CD4-positive, alpha-beta T cell treated with Interleukin-4 for 4 hours (primary cell): Measurements from ENCODE around the gene HSPA13.
"Not testable (repeated sequence)": the region's sequence is repeated elsewhere in the genome, so short reads cannot be mapped to it uniquely, and the experiment has no call there.

ENCODE experiments used
- DNase-seq: peaks from one replicate; pipeline ENCODE4 v3.0.0-alpha.2; 2020

Gene HSPA13, protein sequence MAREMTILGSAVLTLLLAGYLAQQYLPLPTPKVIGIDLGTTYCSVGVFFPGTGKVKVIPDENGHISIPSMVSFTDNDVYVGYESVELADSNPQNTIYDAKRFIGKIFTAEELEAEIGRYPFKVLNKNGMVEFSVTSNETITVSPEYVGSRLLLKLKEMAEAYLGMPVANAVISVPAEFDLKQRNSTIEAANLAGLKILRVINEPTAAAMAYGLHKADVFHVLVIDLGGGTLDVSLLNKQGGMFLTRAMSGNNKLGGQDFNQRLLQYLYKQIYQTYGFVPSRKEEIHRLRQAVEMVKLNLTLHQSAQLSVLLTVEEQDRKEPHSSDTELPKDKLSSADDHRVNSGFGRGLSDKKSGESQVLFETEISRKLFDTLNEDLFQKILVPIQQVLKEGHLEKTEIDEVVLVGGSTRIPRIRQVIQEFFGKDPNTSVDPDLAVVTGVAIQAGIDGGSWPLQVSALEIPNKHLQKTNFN

DNA sequence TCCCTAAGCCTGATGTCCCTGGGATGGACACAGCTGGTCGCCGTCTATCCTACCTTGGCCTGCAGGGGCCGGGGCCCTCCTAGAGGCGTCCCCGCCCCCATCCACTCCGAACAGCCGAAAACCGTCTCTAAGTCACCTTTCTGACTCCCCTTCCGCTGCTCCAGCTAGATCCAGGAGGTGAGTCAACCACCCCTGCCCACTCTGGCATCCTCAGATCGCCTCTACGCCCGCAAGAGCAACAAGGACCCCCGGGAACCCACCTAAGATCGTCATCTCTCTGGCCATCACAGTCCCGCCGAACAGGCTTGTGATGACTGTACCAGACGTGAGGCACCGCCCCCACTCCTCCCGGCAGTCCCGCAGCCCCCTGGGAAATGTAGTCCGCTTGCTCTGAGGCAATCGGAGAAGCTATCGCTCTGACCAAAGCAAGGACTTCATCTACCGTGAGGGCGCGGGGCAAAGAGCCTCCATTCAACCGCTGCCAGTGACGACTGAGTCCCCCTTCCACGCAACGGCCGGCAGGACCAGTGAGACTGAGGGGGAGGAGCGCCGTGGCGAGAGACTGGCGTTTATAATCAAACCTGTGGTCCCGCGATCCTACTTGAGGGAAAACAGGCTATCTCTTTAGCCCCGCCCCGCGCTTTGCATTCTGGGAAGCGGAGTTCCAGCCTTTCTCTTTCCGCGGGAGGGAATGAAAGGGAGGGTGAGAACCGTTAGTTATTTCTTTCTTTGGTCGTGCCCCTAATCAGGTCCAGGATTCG is at the start of gene HSPA13:
HSPA13 (minus strand) TSS at position 312 of the 761 bp plus-strand sequence; CDS start at position 285, 27 bp downstream.
- peak; percentile 99 for DNase-seq

DNA sequence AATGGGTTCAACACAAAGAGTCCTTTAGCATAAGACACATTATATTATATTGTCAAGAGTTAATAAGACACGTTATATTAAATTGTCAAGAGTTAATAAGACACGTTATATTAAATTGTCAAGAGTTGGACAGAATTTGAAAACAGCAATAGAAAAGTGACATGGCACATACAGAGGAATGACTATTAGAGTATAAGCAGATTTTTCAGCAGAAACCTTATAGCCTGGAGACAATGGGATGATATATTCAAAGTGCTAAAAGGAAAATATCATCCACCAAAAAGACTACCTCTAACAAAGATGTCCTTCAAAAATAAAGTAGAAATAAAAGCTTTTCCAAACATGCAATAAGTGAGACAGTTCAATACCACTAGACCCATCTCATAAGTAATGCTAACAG is 36.0 kb upstream of the HSPA13 start:
- no peak for DNase-seq

DNA sequence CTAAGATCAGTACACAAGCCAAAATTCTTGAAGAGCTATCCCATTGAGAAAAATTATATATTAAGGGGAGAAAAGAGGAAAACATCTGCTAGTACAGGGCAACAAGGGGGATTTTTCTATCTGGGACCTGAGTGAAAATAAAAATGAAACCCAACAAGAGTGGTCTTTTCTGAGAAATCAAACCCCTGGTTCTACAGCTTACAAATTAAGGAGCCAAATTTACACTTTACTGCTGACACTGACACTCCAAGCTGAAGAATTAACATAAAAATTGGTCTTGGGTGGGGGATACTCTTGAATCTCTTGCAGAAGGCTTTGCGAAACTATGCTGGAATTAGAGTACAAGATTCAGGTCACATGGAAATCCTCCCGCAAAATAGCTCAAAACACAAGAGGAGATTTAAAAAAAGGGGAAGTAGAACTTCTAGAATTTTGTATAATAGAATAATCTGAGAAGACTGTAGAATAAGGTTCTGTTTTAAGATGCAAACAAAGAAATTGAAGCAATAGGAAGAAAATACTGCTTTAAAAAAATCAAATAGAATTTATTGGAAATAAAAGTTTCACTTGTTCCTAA is 32.1 kb upstream of the HSPA13 start:
- DNase-seq, result no peak

DNA sequence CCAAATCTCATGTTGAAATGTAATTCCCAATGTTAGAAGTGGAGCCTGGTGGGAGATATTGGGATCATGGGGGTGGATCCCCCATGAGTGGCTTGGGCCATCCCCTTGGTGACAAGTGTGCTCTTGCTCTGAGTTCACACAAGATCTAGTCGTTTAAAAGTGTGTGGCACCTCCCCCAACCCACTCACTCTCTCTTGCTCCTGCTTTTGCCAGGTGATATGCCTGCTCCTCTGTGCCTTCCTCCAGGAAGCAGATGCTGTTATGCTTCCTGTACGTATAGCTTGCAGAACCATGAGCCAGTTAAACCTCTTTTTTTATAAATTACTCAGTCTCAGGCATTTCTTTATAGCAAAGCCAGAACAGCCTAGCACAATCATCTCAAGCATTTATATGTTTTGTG is 23.0 kb upstream of the HSPA13 start:
- DNase-seq, result no peak

DNA sequence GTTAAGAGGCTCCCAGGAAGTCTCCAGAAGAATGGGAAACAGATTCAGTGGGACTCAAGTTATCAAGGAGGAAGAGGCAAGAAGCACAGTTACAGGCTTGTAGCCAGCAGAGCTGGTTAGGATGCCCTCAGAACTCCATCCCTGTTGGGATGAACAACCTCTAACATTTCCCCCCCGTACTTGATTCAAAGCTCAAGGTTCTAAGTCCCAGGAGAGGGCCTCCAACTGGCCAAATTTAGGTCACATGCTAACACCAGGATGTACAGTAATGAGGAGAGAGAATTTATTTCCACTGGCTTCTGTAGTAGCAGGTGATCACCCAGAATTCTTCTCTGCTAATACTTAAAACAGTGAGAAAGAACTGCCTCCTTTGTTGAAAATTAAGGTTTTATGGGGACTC is 22.3 kb upstream of the HSPA13 start:
- DNase-seq, result no peak

DNA sequence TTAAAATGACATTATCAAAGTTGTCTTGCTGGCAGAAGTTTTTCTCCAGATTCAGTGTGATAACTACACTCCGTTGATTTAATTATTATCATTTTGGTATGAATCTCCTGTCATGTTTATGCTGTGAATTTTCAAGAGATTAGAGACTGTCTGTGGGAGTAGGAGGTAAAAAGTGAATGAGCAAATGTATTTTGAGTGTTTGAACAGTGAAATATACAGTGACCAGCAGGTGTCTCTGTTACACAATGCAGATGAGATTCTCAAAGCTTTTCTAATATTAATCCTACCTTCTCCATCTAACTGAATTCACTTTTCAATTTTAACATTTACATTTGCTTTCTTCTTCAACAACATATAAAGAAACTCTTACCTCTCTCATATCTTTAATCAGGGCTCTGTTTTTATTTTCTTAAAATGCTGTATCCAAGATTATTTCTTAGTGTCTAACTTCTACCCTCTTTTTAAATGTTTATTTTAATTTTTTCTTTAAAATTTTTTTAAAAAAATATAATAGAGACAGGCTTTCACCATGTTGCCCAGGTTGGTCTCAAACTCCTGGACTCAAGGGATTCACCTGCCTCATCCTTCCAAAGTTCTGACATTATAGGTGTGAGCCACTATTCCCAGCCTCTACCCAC is 20.9 kb upstream of the HSPA13 start:
- peak; percentile 44 for DNase-seq

DNA sequence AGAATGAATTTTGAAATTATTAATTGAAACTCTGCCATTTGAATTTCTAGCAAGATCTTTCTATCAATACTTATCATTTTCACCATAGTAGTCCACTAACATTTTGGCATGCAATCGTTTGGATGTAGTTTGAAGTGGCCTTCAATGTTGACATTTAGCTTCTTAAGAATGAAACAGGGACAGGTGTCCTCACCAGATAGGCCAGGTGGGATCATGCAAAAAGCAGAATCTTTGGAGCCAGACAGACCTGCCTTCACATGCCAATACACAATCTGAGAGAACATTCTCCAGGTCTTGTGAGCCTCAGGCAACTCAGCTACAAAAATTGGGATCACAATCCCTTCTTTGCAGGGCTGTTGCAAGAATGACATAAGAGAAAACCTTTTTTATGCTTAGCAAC is 18.3 kb upstream of the HSPA13 start:
- DNase-seq, result no peak

DNA sequence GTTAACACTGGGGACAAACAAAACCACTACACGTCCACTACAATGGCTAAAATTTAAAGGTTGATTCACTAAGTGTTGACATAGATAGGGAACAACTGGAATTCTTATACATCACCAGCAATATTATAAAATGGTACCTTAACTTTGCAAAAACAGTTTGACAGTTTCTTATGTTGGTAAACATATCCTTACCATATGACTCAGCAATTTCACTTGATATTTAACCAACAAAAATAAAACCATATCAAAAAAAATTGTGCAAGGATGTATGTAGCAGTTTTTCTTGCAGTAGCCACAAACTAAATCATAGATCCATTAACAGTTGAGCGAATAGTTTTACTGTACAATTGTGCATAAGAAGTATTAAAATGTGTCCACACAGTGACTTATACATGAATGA is 5.3 kb upstream of the HSPA13 start:
- no peak for DNase-seq

DNA sequence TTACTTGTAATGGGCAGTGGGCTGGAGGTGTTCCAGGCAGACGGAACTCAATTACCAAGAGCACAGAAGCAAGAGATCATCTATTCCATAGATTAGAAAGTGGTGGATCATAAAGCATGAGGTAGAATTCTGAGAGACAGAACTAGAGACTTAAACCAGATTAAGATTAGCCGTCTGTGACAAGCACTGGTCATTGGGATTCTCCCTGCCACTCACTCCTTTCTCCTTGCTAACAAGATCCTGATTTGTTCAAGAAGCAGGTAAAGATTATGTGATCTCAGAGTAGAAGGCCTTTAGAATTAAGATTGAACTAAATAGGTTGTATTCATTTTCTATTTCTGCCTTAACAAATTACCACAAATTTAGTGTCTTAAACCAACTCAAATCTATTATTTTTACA is 1.5 kb upstream of the HSPA13 start:
- DNase-seq, result no peak

DNA sequence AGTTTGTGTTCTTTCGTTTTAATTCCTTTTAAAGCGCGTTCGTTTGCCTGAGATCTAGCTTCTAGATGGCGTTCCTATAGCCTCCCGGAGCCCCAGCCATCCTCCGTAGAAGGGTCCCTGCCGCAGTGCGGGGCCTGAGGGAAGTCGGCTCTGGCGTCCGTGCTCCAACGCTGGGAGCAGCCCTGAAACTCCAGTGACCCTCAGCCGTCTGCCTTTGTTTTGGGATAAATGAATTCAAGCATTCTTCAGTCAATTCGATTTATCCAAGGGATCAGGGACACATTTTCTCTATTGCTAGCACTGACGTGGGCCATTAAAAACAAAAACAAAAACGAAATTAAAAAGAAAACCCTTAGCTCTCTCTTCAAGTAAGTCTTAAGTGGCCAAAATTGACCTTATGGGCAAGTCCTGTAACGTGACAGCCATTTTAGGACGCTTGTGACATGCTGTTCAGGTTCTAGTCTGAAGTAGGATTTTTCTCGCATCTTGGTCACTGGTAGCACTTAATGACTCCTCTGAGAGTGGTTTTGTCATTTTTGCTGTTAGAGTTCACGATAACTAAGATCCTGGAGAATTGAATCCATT is 742 bp upstream of the HSPA13 start:
- peak; percentile 4 for DNase-seq

DNA sequence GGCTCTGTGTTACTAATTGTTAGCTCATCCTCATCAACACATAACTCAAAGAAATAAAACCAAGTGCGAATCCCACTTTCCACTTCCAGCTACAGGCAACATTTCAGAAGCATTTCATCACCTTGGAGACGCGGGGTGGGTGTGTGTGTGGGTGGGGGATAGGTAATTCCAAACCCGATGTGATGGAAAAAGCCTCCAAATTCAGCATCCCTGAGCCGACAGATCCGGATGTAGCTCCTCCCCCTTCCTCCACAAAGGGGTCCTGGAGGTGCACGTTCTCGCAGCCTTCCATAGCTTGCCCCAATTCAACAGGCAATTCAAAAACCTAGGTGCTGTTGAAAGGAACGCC is 486 bp downstream of the HSPA13 start:
- peak; percentile 18 for DNase-seq

DNA sequence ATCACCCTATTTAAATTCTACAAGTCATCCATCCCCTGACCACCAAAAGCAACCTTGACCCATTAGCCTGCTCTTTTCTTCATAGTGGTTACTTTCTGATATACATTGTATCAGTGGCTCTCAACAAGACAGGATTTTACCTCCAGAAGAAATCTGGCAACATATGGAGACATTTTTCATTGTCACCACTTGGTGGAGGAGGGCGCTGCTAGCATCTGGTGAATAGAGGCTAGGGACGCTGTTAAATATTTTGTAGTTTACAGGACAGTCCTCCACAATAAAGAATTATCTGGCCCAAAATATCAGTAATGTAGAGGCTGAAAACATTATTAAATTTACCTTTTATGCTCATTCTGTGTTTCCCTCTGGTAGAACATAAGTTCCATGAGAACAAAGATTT is 6.1 kb downstream of the HSPA13 start:
- no peak for DNase-seq

DNA sequence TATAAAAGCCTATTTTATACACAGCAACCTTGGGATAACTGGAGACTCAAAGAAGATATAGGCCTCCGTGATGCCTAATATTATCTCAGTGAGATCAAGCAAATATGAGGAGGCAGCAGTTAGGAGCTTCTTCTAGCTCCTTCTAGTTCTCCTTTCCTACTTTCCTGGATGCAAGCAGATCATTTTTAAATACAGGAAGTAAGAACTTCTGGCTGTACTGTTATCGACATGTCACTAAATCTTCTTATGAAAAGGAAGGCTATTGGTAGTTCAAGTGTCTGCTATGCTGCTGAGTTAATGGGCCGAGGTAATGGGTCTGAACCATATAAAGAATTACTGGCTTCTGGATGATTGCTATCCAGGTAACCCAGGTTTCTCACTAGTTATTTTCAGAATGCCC is 15.9 kb downstream of the HSPA13 start:
- no peak for DNase-seq

DNA sequence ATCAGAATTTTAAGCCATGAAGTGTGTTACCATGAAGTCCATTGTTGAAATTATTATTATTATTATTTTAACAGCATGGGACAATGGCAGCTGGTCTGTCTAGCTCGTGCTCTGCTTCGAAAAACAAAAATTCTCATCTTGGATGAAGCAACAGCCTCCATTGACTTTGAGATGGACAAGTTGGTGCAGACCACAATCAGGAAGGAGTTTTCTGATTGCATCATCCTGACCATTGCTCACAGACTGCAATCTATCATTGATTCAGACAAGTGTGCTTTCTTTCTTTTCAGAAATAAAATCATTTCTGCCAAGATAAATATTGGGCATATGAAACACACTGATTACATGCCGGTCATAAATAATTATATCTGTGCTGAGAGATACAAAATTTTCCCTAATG is 21.0 kb downstream of the HSPA13 start:
- no peak for DNase-seq

DNA sequence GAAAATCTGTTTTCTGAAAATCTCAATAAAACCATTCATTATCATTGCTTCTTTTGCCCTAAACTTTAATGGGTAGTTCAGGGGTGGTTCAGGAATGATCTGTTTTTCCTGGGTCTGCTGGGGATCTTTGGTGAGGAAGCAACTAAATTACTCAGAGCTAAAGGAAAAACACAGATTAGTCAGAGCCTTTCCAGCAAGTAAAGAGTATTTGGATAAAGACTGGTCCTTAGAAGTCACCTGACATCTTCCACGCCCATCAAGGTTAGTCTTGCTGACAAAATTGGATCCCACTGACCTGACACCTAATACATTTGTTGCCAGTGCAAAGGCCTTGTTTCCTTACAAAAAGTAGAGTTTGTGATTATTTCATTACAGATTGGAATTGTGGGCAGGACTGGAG is 24.2 kb downstream of the HSPA13 start:
- no peak for DNase-seq

DNA sequence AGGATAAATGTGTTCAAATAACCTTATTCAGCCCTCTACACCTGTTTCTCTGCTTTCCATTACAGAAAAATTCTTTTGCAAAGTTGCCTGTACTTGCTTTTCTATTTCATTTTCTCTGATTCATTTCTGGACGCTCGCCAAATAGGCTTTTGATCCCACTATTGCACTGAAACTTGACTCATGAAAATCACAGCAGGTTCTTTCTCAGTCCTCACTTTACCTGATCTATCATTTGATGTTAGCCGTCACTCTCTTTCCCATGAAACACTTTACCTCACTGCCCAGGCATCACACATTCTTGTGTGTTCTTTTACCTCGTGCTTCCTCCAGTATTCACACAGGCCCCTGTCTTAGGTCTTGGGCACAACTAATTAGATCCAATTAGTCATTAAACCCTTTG is 26.2 kb downstream of the HSPA13 start:
- no peak for DNase-seq

DNA sequence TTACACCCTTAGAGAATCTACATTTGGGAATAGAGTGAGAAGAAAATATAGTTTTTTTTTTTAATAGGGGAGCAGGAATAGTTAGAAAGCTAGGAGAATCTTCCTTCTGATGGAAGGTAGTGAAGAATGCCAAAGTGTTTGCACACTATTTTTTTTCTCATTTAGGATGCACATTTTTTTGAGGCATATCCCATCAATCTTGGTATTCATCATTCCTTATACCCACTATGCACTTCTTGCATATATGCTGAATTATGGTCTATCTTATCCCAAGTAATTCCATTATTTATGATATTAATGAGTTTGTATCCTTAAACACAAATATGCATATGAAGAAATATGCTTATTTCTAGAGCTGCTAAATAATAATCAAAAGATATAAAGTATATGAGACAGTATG is 28.4 kb downstream of the HSPA13 start:
- no peak for DNase-seq

DNA sequence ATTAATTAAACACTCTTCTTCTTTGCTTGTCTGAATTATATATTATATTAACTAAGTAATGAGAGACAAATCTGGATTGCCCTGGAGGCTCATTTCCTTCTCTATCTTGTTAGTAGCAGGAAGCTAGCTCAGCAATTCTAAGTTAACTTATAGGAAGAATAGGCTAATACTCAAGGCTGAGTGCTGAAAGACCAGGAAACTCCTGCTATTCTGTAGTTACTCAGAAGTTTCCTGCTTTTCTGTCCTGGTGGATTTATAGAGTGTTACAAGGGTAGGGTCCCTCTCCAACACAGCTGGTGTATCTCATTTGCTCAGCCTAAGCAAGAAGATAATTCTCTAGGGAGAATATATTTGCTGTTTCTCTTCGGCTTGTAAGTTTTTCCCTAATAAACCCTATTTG is 29.2 kb downstream of the HSPA13 start:
- no peak for DNase-seq

DNA sequence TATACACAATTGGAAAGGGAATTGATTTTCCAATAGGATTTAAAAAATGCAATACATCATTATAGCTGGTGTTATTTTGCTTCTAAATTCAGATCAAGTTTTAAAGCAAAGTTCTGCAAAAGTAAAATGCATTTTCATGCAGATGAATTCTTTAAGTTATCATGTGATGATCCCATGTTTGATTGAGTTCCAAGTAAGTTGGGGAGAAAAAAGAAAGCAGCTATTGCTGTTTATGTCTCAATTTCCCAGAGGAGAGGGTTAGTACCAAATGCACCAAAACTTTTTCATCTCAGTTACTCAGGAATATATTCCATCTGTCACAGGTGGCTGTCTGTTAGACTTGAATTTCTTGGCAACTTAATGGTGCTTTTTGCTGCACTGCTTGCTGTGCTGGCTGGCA is 29.7 kb downstream of the HSPA13 start:
- no peak for DNase-seq

DNA sequence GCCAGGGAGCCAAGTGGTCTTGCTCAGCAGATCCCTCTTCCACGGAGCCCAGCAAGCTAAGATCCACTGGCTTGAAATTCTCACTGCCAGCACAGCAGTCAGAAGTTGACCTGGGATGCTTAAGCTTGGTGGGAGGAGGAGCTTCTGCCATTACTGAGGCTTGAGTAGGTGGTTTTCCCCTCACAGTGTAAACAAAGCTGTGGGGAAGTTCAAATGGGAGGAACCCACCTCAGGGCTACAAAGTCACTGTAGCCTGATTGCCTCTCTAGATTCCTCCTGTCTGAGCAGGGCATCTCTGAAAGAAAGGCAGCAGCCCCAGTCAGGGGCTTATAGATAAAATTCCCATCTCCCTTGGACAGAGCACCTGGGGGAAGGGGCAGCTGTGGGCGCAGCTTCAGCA is 55.6 kb downstream of the HSPA13 start:
- DNase-seq, result not testable (repeated sequence)

DNA sequence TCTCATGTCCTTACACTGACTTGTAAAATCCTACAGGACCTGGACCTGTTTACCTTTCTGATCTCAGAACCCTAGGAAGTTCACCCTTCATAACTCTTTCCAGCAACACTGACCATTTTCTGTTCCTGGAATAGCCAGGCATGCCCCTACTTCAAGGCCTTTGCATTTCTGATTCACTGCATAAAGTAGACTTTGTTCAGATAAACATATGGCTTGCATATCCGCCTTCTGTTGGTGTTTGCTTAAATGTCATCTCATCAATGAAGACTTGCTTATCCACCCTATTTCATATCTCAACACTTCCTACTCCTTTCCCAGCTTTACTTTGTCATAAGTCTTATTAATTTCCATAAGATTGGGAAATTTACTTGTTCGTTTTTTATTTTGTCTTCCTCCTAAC is 57.4 kb downstream of the HSPA13 start:
- no peak for DNase-seq
